GM23338 (cell line): ENCODE results near the gene CHAC1.

Experiments
- CREB1 ChIP-seq: fragments of 250-450 bp; sonication (Bioruptor Pico); IDR thresholded peaks from 2 replicates; pipeline ENCODE4 v1.5.0; 2020; ENCODE audit warnings: low read depth, mild to moderate bottlenecking, moderate library complexity
- CTCF ChIP-seq, 2 experiments: fragments of 200-600 bp in 1 of 2; sonication (generic) in 1 of 2; conservative IDR thresholded peaks; 2 replicates each; pipeline versions ENCODE4 v1.5.1 to v1.6.1; 2016 to 2017; ENCODE audit warnings: antibody characterized with exemption in 2 of 2, low read depth in 2 of 2, mild to moderate bottlenecking in 2 of 2, moderate library complexity in 1 of 2
- ETS1 ChIP-seq: IDR thresholded peaks from 2 replicates; pipeline ENCODE4 v1.6.1; 2016; ENCODE audit warnings: antibody characterized with exemption
- EZH2 ChIP-seq: fragments of 200-600 bp; sonication (generic); IDR thresholded peaks from one replicate; pipeline ENCODE4 v1.8.0; 2017; ENCODE audit warnings: antibody characterized with exemption, mild to moderate bottlenecking, low read depth; ENCODE audit not compliant: unreplicated experiment
- EZH2phosphoT487 ChIP-seq: fragments of 200-600 bp; sonication (generic); IDR thresholded peaks from one replicate; pipeline ENCODE4 v1.8.1; 2018; ENCODE audit warnings: antibody characterized with exemption; ENCODE audit not compliant: unreplicated experiment
- JUNB ChIP-seq: IDR thresholded peaks from one replicate; pipeline ENCODE4 v1.6.1; 2016; ENCODE audit warnings: antibody characterized with exemption; ENCODE audit not compliant: unreplicated experiment
- NANOG ChIP-seq: IDR thresholded peaks from 2 replicates; pipeline ENCODE4 v1.6.1; 2016; ENCODE audit warnings: antibody characterized with exemption, borderline replicate concordance
- POLR2AphosphoS5 ChIP-seq: IDR thresholded peaks from 2 replicates; pipeline ENCODE4 v1.6.1; 2016; ENCODE audit warnings: antibody characterized with exemption, low read depth
- REST ChIP-seq: IDR thresholded peaks from one replicate; pipeline ENCODE4 v1.6.1; 2018; ENCODE audit warnings: antibody characterized with exemption; ENCODE audit not compliant: unreplicated experiment
- STAT1 ChIP-seq: IDR thresholded peaks from one replicate; pipeline ENCODE4 v1.6.1; 2016; ENCODE audit warnings: antibody characterized with exemption; ENCODE audit not compliant: unreplicated experiment
- ZNF114 ChIP-seq: fragments of 250-450 bp; sonication (Bioruptor Pico); IDR thresholded peaks from 2 replicates; pipeline ENCODE4 v1.5.0; 2020; ENCODE audit warnings: mild to moderate bottlenecking, moderate library complexity
- ZNF462 ChIP-seq: fragments of 250-450 bp; sonication (Bioruptor Pico); IDR thresholded peaks from 2 replicates; pipeline ENCODE4 v1.5.0; 2020; ENCODE audit warnings: mild to moderate bottlenecking, moderate library complexity

GRCh38 chr15:40933517-40933902 lies 19.8 kb upstream of the CHAC1 start:
- TF ChIP-seq CTCF (conservative IDR thresholded peaks at IDR 0.05; ENCODE audit: low read depth in 2 of 2) (no peak), EZH2phosphoT487 (no peak), CREB1 (CRISPR knock-in tag) (no peak), JUNB (no peak), EZH2 (no peak), ZNF114 (CRISPR knock-in tag) (no peak), REST (no peak), STAT1 (no peak), POLR2AphosphoS5 (no peak), ETS1 (no peak), ZNF462 (no peak), NANOG (no peak)
